Caki2 (cell line): ENCODE measurements around the gene CAPN3. TPM values are rescaled to one million over a fixed set of nuclear protein-coding genes. Genes with fewer than 3 reads are reported as not detected.

Source experiments
- total RNA-seq: library from RNA; depleted of rRNA; stranded (reverse); fragments of >200 nt; shearing (Covaris generic); gene quantifications from 2 replicates; pipeline ENCODE4 v1.2.3, GENCODE V29; 2014; ENCODE audit warnings: low replicate concordance; rRNA removed

The CAPN3 gene
- total RNA-seq, 1 experiment from 2014 or later = not detected

Other genes starting within 250 kb of the CAPN3 start
- 0.07 TPM in 1 of 2 replicates, not detected in the other for gene PLA2G4F, start 202.9 kb upstream of the CAPN3 start, total RNA-seq
- 15.9 and 26.2 TPM in 2 replicates for gene VPS39, start 151.2 kb upstream of the CAPN3 start, total RNA-seq
- 6.7 and 13.3 TPM in 2 replicates for gene GANC, start 86.3 kb upstream of the CAPN3 start, total RNA-seq
- gene TMEM87A, start 86.1 kb upstream of the CAPN3 start, total RNA-seq = 44.0 and 55.7 TPM in 2 replicates
- gene ZNF106, start 131.6 kb downstream of the CAPN3 start, total RNA-seq = 7.8 and 27.4 TPM in 2 replicates
- gene SNAP23, start 136.1 kb downstream of the CAPN3 start, total RNA-seq = 39.7 and 48.0 TPM in 2 replicates
- gene LRRC57, start 189.3 kb downstream of the CAPN3 start, total RNA-seq = 9.3 and 22.5 TPM in 2 replicates
- gene HAUS2, start 189.3 kb downstream of the CAPN3 start, total RNA-seq = 25.0 and 26.2 TPM in 2 replicates
- gene STARD9, start 216.1 kb downstream of the CAPN3 start, total RNA-seq = 0.29 and 0.41 TPM in 2 replicates